Lung (tissue), 12 donors: ENCODE data around the gene CHST1. TPM values are rescaled to one million over a fixed set of nuclear protein-coding genes. Genes with fewer than 3 reads are reported as not detected.

ENCODE experiments used
- ATAC-seq: fragments of 200-7000 bp; cut with Tn5 transposase; one replicate; pipeline ENCODE4 v1.9.1; 2020; ENCODE audit warnings: moderate number of reproducible peaks; ENCODE audit not compliant: insufficient read depth, low FRiP score
- DNase-seq, 3 donors: peaks; one replicate each; pipeline ENCODE4 v3.0.0-alpha.2; 2013 to 2017
- H3K27ac ChIP-seq, 2 donors: one replicate each; pipeline ENCODE4 v1.5.1; 2013; ENCODE audit warnings: mild to moderate bottlenecking in 2 of 2, moderate library complexity in 2 of 2, control low read depth in 1 of 2, inconsistent platforms in 1 of 2, low read depth in 1 of 2, low read length in 1 of 2
- H3K27me3 ChIP-seq, 3 donors: one replicate each; pipeline ENCODE4 v1.5.1; 2013; ENCODE audit warnings: low read length in 2 of 3; ENCODE audit not compliant: control insufficient read depth in 3 of 3, insufficient read depth in 3 of 3
- H3K36me3 ChIP-seq, 4 donors: one replicate each; pipeline ENCODE4 v1.5.1; 2013; ENCODE audit warnings: low read length in 4 of 4, mild to moderate bottlenecking in 1 of 4, moderate library complexity in 1 of 4; ENCODE audit not compliant: control insufficient read depth in 4 of 4, insufficient read depth in 4 of 4
- H3K4me1 ChIP-seq, 5 donors: one replicate each; pipeline ENCODE4 v1.5.1; 2013; ENCODE audit warnings: low read length in 5 of 5, mild to moderate bottlenecking in 2 of 5, moderate library complexity in 1 of 5; ENCODE audit not compliant: control insufficient read depth in 5 of 5, insufficient read depth in 5 of 5
- H3K4me3 ChIP-seq: one replicate; pipeline ENCODE4 v1.5.1; 2013; ENCODE audit warnings: mild to moderate bottlenecking, control low read depth, moderate library complexity
- H3K9ac ChIP-seq, 2 donors: one replicate each; pipeline ENCODE4 v1.5.1; 2013; ENCODE audit warnings: low read length in 2 of 2, control low read depth in 1 of 2; ENCODE audit not compliant: insufficient read depth in 1 of 2
- H3K9me3 ChIP-seq, 4 donors: one replicate each; pipeline ENCODE4 v1.5.1; 2013; ENCODE audit warnings: low read length in 3 of 4, mild to moderate bottlenecking in 1 of 4, moderate library complexity in 1 of 4; ENCODE audit not compliant: control insufficient read depth in 4 of 4, insufficient read depth in 3 of 4
- CTCF ChIP-seq: IDR thresholded peaks from 2 replicates; pipeline ENCODE4 v1.5.1; 2012; ENCODE audit warnings: mild to moderate bottlenecking; ENCODE audit errors: control extremely low read depth, extremely low read depth
- WGBS, 2 donors: extraction: QIAGEN DNeasy Blood & Tissue Kit; methylation state at CpG; one replicate each; pipeline ENCODE4 v1.1.7; 2013; 5-methylcytosine and 5-hydroxymethylcytosine counted together
- polyA plus RNA-seq, 2 donors: library from polyadenylated mRNA; stranded (reverse); fragments of 200-250 nt; gene quantifications; one replicate each; pipeline ENCODE4 v1.2.1, GENCODE V29; 2013
- total RNA-seq, 2 donors: library from RNA; depleted of rRNA in 1 of 2; stranded (reverse); fragments of >200 nt in 1 of 2; gene quantifications; one replicate each; pipeline ENCODE4 v1.2.1, GENCODE V29; 2014 to 2021
- donor health status: control.
- donor health status: control.
- donor health status: Bipolar disorder and iron deficiency.
- donor health status: healthy.
- donor health status: DM: yes; HTN: yes; CAD: no.

CHST1 gene
- total and polyA plus RNA-seq, 4 donors = 1.7 to 2.4 (median 1.9) TPM

- no peak overlapping the region for H3K27ac ChIP-seq
- ATAC-seq = no peak
- H3K9me3 ChIP-seq = no peaks in the 10 kb centered on the region
- peaks cover 0 to 6% (median 0%) of the 10 kb centered on the region in 3 donors for H3K27me3 ChIP-seq
- H3K9ac ChIP-seq = no peak overlapping the region
- no peak for DNase-seq
- TF ChIP-seq CTCF = no peak
- no peaks in the 10 kb centered on the region for H3K36me3 ChIP-seq
- peaks cover 0 to 1% (median 0%) of the 10 kb centered on the region in 5 donors for H3K4me1 ChIP-seq
- WGBS, 2 donors = 59 to 64% methylated on average over 7 of the region's 7 CpGs
- H3K4me3 ChIP-seq = no peak overlapping the region
These were observed 23.1 kb upstream of the CHST1 start for GRCh38 chr11:45688472-45689033.

- DNase-seq (no peak), ATAC-seq (no peak)
- Histone ChIP-seq H3K4me1 (peaks cover 0 to 1% (median 0%) of the 10 kb centered on the region in 5 donors), H3K9me3 (no peaks in the 10 kb centered on the region), H3K9ac (no peak overlapping the region), H3K27me3 (peaks cover 0 to 6% (median 0%) of the 10 kb centered on the region in 3 donors), H3K36me3 (no peaks in the 10 kb centered on the region), H3K4me3 (no peak overlapping the region), H3K27ac (no peak overlapping the region)
- 89% methylated on average over 6 of the region's 6 CpGs for WGBS, 2 donors
- TF ChIP-seq CTCF = no peak
These were observed 22.4 kb upstream of the CHST1 start for GRCh38 chr11:45687836-45688235.

- TF ChIP-seq CTCF = no peak
- peaks cover 0 to 1% (median 0%) of the 10 kb centered on the region in 5 donors for H3K4me1 ChIP-seq
- no peaks in the 10 kb centered on the region for H3K36me3 ChIP-seq
- no peak overlapping the region for H3K9ac ChIP-seq
- ATAC-seq (no peak), DNase-seq (no peak)
- H3K9me3 ChIP-seq = no peaks in the 10 kb centered on the region
- H3K27me3 ChIP-seq = peaks cover 0 to 6% (median 0%) of the 10 kb centered on the region in 3 donors
- no peak overlapping the region for H3K4me3 ChIP-seq
- 86 to 92% methylated on average over 7 of the region's 7 CpGs for WGBS, 2 donors
- no peak overlapping the region for H3K27ac ChIP-seq
These were observed 20.6 kb upstream of the CHST1 start for GRCh38 chr11:45685964-45686537.
